ENCODE measurements around the gene ITSN1.
"Not testable (repeated sequence)": the region's sequence is repeated elsewhere in the genome, so short reads cannot be mapped to it uniquely, and the experiment has no call there.

ITSN1 gene

GRCh38 chr21:33865176-33865575 lies 222.9 kb downstream of the ITSN1 start:
- no peaks in the 10 kb centered on the region for H3K9me3 ChIP-seq (ENCODE audit: control insufficient read depth, insufficient read depth, low read depth, low read length)
- H3K27ac ChIP-seq (ENCODE audit: low read depth, low read length): no peak overlapping the region
- no peaks in the 10 kb centered on the region for H3K4me1 ChIP-seq (ENCODE audit: control insufficient read depth, insufficient read depth, low read length)
- no peak overlapping the region for H3K4me3 ChIP-seq (ENCODE audit: low read depth, low read length)
- H3K36me3 ChIP-seq (ENCODE audit: control insufficient read depth, insufficient read depth, low read length): no peaks in the 10 kb centered on the region
- no peak overlapping the region for H3K9ac ChIP-seq (ENCODE audit: low read length)
- no peaks in the 10 kb centered on the region for H3K27me3 ChIP-seq (ENCODE audit: control insufficient read depth, insufficient read depth, low read length)

GRCh38 chr21:33865996-33866575 lies 223.8 kb downstream of the ITSN1 start:
- Histone ChIP-seq H3K4me1 (ENCODE audit: control insufficient read depth, insufficient read depth, low read length) (no peaks in the 10 kb centered on the region), H3K4me3 (ENCODE audit: low read depth, low read length) (no peak overlapping the region), H3K36me3 (ENCODE audit: control insufficient read depth, insufficient read depth, low read length) (no peaks in the 10 kb centered on the region), H3K27ac (ENCODE audit: low read depth, low read length) (no peak overlapping the region), H3K27me3 (ENCODE audit: control insufficient read depth, insufficient read depth, low read length) (no peaks in the 10 kb centered on the region), H3K9ac (ENCODE audit: low read length) (no peak overlapping the region), H3K9me3 (ENCODE audit: control insufficient read depth, insufficient read depth, low read depth, low read length) (no peaks in the 10 kb centered on the region)

- Histone ChIP-seq H3K9me3 (ENCODE audit: control insufficient read depth, insufficient read depth, low read depth, low read length) (no peaks in the 10 kb centered on the region), H3K27me3 (ENCODE audit: control insufficient read depth, insufficient read depth, low read length) (no peaks in the 10 kb centered on the region)
These were observed 224.5 kb downstream of the ITSN1 start for GRCh38 chr21:33866826-33867225.

GRCh38 chr21:33867868-33868267 lies 225.6 kb downstream of the ITSN1 start:
- H3K27ac ChIP-seq (ENCODE audit: low read depth, low read length); H3K4me1 ChIP-seq (ENCODE audit: control insufficient read depth, insufficient read depth, low read length); H3K27me3 ChIP-seq (ENCODE audit: control insufficient read depth, insufficient read depth, low read length); H3K9ac ChIP-seq (ENCODE audit: low read length); H3K36me3 ChIP-seq (ENCODE audit: control insufficient read depth, insufficient read depth, low read length); H3K9me3 ChIP-seq (ENCODE audit: control insufficient read depth, insufficient read depth, low read depth, low read length); H3K4me3 ChIP-seq (ENCODE audit: low read depth, low read length): not testable (repeated sequence)

More at GRCh38 chr21:33866826-33867225, 224.5 kb downstream of the ITSN1 start:
- H3K4me3 ChIP-seq (ENCODE audit: low read depth, low read length): no peak overlapping the region
- H3K9ac ChIP-seq (ENCODE audit: low read length): no peak overlapping the region
- no peaks in the 10 kb centered on the region for H3K36me3 ChIP-seq (ENCODE audit: control insufficient read depth, insufficient read depth, low read length)
- no peaks in the 10 kb centered on the region for H3K4me1 ChIP-seq (ENCODE audit: control insufficient read depth, insufficient read depth, low read length)
- no peak overlapping the region for H3K27ac ChIP-seq (ENCODE audit: low read depth, low read length)

DNA sequence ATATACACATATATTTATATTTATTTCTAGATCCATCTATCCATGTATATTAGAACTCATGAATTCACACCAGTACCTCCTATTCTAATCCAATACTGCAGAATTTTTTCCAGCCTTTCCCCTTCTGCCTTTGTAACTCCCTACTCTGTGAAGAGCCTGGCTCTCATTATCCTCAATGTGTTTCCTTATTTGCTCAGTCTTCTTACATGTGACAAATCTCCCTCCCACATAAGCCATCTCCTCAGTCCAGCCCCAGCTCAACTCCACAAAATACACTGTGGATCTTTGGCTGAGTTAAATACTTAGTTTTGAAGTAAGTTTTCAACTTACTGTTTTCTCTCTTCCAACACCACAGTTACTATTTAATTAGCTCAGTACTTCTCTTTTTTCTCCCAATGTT lies 227.6 kb downstream of the ITSN1 start:
- no peak overlapping the region for H3K27ac ChIP-seq (ENCODE audit: low read depth, low read length)
- H3K9ac ChIP-seq (ENCODE audit: low read length): no peak overlapping the region
- H3K36me3 ChIP-seq (ENCODE audit: control insufficient read depth, insufficient read depth, low read length): no peaks in the 10 kb centered on the region
- H3K9me3 ChIP-seq (ENCODE audit: control insufficient read depth, insufficient read depth, low read depth, low read length): no peaks in the 10 kb centered on the region
- no peaks in the 10 kb centered on the region for H3K27me3 ChIP-seq (ENCODE audit: control insufficient read depth, insufficient read depth, low read length)
- H3K4me1 ChIP-seq (ENCODE audit: control insufficient read depth, insufficient read depth, low read length): no peaks in the 10 kb centered on the region
- no peak overlapping the region for H3K4me3 ChIP-seq (ENCODE audit: low read depth, low read length)

DNA sequence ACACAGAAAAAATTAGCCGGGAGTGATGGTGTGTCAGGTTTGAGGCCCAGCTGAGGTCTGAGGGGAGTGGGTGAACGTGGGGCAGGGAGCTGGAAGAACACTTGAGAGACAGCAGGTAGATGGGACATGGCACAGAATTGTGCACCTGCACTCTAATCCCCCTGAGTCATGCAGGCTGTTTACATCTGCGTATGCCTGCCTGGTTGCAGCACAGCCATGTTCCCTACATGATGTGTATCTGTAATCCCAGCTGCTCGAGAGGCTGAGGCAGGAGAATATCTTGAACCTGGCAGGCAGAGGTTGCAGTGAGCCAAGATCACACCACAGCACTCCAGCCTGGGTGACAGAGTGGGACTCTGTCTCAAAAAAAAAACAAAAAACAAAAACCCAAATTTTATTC lies 228.5 kb downstream of the ITSN1 start:
- Histone ChIP-seq H3K9ac (ENCODE audit: low read length) (no peak overlapping the region), H3K4me3 (ENCODE audit: low read depth, low read length) (no peak overlapping the region), H3K36me3 (ENCODE audit: control insufficient read depth, insufficient read depth, low read length) (no peaks in the 10 kb centered on the region), H3K27me3 (ENCODE audit: control insufficient read depth, insufficient read depth, low read length) (no peaks in the 10 kb centered on the region), H3K9me3 (ENCODE audit: control insufficient read depth, insufficient read depth, low read depth, low read length) (no peaks in the 10 kb centered on the region), H3K27ac (ENCODE audit: low read depth, low read length) (no peak overlapping the region), H3K4me1 (ENCODE audit: control insufficient read depth, insufficient read depth, low read length) (no peaks in the 10 kb centered on the region)

DNA sequence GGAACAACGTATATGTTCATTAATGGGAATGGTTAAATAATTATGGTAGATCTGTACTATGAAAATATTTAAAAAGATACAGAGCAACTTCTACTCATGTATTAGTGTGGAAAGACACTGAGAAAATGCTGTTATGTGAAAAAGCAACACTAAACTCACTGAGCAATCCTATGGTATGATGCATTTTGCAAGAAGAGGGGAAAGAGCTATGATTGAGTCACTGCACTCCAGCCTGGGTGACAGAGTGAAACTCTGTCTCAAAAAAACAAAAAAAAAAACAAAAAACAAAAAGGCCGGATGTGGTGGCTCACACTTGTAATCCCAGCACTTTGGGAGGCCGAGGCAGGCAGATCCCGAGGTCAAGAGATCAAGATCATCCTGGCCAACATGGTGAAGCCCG lies 228.9 kb downstream of the ITSN1 start:
- Histone ChIP-seq H3K9ac (ENCODE audit: low read length) (no peak overlapping the region), H3K4me3 (ENCODE audit: low read depth, low read length) (no peak overlapping the region), H3K27ac (ENCODE audit: low read depth, low read length) (no peak overlapping the region), H3K9me3 (ENCODE audit: control insufficient read depth, insufficient read depth, low read depth, low read length) (no peaks in the 10 kb centered on the region), H3K4me1 (ENCODE audit: control insufficient read depth, insufficient read depth, low read length) (no peaks in the 10 kb centered on the region), H3K36me3 (ENCODE audit: control insufficient read depth, insufficient read depth, low read length) (no peaks in the 10 kb centered on the region), H3K27me3 (ENCODE audit: control insufficient read depth, insufficient read depth, low read length) (no peaks in the 10 kb centered on the region)

- Histone ChIP-seq H3K4me1 (ENCODE audit: control insufficient read depth, insufficient read depth, low read length) (no peaks in the 10 kb centered on the region), H3K27ac (ENCODE audit: low read depth, low read length) (no peak overlapping the region), H3K9ac (ENCODE audit: low read length) (no peak overlapping the region), H3K36me3 (ENCODE audit: control insufficient read depth, insufficient read depth, low read length) (no peaks in the 10 kb centered on the region), H3K9me3 (ENCODE audit: control insufficient read depth, insufficient read depth, low read depth, low read length) (no peaks in the 10 kb centered on the region), H3K4me3 (ENCODE audit: low read depth, low read length) (no peak overlapping the region), H3K27me3 (ENCODE audit: control insufficient read depth, insufficient read depth, low read length) (no peaks in the 10 kb centered on the region)
These were observed 230.7 kb downstream of the ITSN1 start for GRCh38 chr21:33872881-33873515.

- H3K36me3 ChIP-seq (ENCODE audit: control insufficient read depth, insufficient read depth, low read length): no peaks in the 10 kb centered on the region
- no peak overlapping the region for H3K9ac ChIP-seq (ENCODE audit: low read length)
- H3K27ac ChIP-seq (ENCODE audit: low read depth, low read length): no peak overlapping the region
- H3K9me3 ChIP-seq (ENCODE audit: control insufficient read depth, insufficient read depth, low read depth, low read length): no peaks in the 10 kb centered on the region
- no peak overlapping the region for H3K4me3 ChIP-seq (ENCODE audit: low read depth, low read length)
- no peaks in the 10 kb centered on the region for H3K4me1 ChIP-seq (ENCODE audit: control insufficient read depth, insufficient read depth, low read length)
- H3K27me3 ChIP-seq (ENCODE audit: control insufficient read depth, insufficient read depth, low read length): no peaks in the 10 kb centered on the region
These were observed 231.9 kb downstream of the ITSN1 start for GRCh38 chr21:33874161-33874560.

DNA sequence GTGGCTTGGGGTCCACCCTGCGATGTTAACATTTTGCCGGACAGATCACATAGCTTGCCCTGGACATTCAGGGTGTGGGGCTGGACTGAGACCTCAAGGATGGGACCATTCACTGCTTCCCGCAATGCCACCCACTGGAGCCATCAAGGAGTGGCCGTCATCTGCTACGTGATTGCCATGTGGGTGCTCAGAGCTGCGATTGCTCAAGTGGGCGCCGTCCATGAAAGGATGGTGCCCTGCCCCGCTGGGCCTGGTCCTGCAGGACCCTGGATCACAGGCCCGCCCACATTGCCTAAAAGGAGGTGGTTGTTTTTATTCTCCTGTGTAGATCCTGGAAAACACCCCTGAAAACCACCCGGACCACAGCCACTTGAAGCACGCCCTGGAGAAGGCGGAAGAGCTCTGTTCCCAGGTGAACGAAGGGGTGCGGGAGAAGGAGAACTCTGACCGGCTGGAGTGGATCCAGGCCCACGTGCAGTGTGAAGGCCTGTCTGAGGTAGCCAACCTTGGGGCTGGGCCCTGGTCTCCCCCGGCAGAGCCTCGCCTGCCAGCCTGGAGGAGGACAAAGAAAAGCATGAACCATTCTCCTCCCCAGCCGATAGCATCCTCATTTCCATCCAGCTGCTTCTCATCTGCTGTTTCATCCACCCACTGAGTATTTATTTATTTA lies 232.9 kb downstream of the ITSN1 start:
- no peaks in the 10 kb centered on the region for H3K4me1 ChIP-seq (ENCODE audit: control insufficient read depth, insufficient read depth, low read length)
- no peak overlapping the region for H3K9ac ChIP-seq (ENCODE audit: low read length)
- no peak overlapping the region for H3K4me3 ChIP-seq (ENCODE audit: low read depth, low read length)
- H3K27ac ChIP-seq (ENCODE audit: low read depth, low read length): no peak overlapping the region
- no peaks in the 10 kb centered on the region for H3K9me3 ChIP-seq (ENCODE audit: control insufficient read depth, insufficient read depth, low read depth, low read length)
- H3K36me3 ChIP-seq (ENCODE audit: control insufficient read depth, insufficient read depth, low read length): no peaks in the 10 kb centered on the region
- H3K27me3 ChIP-seq (ENCODE audit: control insufficient read depth, insufficient read depth, low read length): no peaks in the 10 kb centered on the region

DNA sequence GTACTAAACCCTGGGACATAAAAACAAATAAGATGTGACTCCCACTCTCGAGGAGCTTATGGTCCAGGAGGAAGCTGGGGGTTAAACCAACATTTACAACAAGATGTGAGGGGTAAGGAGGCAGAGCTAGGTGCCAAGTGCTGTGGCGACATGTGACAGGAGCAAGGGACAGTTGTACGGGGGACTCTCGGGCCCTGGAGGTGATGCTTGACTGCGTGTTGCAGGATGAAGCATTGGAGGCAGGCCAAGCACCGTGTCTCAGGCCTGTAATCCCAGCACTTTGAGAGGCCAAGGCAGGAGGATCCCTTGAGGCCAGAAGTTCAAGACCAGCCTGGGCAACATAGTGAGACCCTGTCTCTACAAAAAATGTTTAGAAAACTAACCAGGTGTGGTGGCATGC lies 236.5 kb downstream of the ITSN1 start:
- Histone ChIP-seq H3K36me3 (ENCODE audit: control insufficient read depth, insufficient read depth, low read length) (no peaks in the 10 kb centered on the region), H3K4me1 (ENCODE audit: control insufficient read depth, insufficient read depth, low read length) (peaks cover 4% of the 10 kb centered on the region), H3K4me3 (ENCODE audit: low read depth, low read length) (no peak overlapping the region), H3K9me3 (ENCODE audit: control insufficient read depth, insufficient read depth, low read depth, low read length) (no peaks in the 10 kb centered on the region), H3K27me3 (ENCODE audit: control insufficient read depth, insufficient read depth, low read length) (no peaks in the 10 kb centered on the region), H3K27ac (ENCODE audit: low read depth, low read length) (no peak overlapping the region), H3K9ac (ENCODE audit: low read length) (no peak overlapping the region)

All from HUES6 (cell line).